ENCODE results near the gene LAMA3. TPM values are rescaled to one million over a fixed set of nuclear protein-coding genes. Genes with fewer than 3 reads are reported as not detected.

LAMA3 gene
- not detected for total RNA-seq
- polyA plus RNA-seq = not detected
- total RNA-seq = 0 to 0.76 (median 0.18) reads per million in 6 experiments

DNA sequence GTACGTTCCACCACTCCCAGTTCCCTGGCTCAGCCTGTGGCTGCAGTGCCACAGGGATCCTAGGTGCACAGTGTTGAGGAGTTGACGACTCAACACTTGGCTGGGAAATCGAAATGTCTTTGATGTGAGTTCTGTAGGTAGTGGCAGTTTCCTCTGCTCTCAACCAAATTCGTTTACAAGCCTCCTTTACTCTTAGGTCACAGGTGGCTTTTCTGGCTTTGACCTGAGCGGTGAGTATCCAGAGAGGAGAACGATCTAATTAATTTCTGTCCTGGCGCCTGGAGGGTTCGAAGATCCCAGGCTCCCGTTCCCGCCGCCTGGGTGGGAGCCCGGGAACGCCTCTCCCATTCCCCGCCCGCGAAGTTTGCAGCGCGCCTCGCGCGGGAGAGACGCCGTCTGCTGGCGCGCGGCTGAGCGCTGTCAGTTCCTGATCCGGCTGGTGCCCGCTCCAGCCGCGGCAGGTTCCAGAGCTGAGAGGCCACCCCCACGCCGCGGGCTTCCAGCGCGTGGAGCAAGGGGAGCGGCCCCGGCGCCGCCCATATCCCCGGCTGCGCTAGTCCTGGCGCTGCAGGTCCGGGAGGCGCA lies at the start of gene LAMA3:
Gene LAMA3 (plus strand): TSS at position 423 of the 585 bp plus-strand sequence. CDS start 231 bp downstream, outside the sequence.
- no peak within 1 kb of the TSS for H3K27ac Mint-ChIP-seq
- DNase-seq = peak in 6 of 10 donors; percentile 13 to 37 (median 32)
- H3K27me3 Mint-ChIP-seq = peaks cover 22 to 44% (median 38%) of the 10 kb centered on the region in 5 donors
- peak within 1 kb of the TSS; percentile 59 to 81 (median 76) for H3K4me3 Mint-ChIP-seq
- H3K36me3 Mint-ChIP-seq = no peaks in the 10 kb centered on the region
- H3K4me1 Mint-ChIP-seq = peaks cover 5 to 12% (median 8%) of the 10 kb centered on the region in 4 donors
- POLR2A ChIA-PET = no interaction called here
- ATAC-seq = peak; percentile 74 to 86
- H3K9me3 Mint-ChIP-seq = peaks cover 0 to 2% (median 0%) of the 10 kb centered on the region in 9 donors

GRCh38 chr18:23640052-23640451 lies 49.2 kb upstream of the LAMA3 start:
- H3K27me3 Mint-ChIP-seq = peaks cover 0 to 1% (median 0%) of the 10 kb centered on the region in 5 donors
- peaks cover 4 to 9% (median 5%) of the 10 kb centered on the region in 4 donors for H3K4me1 Mint-ChIP-seq
- POLR2A ChIA-PET = interaction anchor here (0.6 kb wide), 1 partner anchor 46 kb away, joined by 5 read pairs; no protein-coding TSS in a partner anchor
- peaks cover 0 to 2% (median 0%) of the 10 kb centered on the region in 9 donors for H3K9me3 Mint-ChIP-seq
- H3K27ac Mint-ChIP-seq = peak overlapping the region in 1 of 10 donors; percentile 37
- H3K36me3 Mint-ChIP-seq = no peaks in the 10 kb centered on the region
- DNase-seq = no peak
- no peak for ATAC-seq
- no peak overlapping the region for H3K4me3 Mint-ChIP-seq

- POLR2A ChIA-PET = no interaction called here
- no peak for ATAC-seq
- Mint-ChIP-seq H3K4me3 (no peak overlapping the region), H3K27ac (no peak overlapping the region), H3K27me3 (peaks cover 0 to 1% (median 0%) of the 10 kb centered on the region in 5 donors), H3K4me1 (no peaks in the 10 kb centered on the region), H3K36me3 (no peaks in the 10 kb centered on the region), H3K9me3 (peaks cover 0 to 2% (median 0%) of the 10 kb centered on the region in 9 donors)
- no peak for DNase-seq
Measured at GRCh38 chr18:23641143-23641720, 48.0 kb upstream of the LAMA3 start.

DNA sequence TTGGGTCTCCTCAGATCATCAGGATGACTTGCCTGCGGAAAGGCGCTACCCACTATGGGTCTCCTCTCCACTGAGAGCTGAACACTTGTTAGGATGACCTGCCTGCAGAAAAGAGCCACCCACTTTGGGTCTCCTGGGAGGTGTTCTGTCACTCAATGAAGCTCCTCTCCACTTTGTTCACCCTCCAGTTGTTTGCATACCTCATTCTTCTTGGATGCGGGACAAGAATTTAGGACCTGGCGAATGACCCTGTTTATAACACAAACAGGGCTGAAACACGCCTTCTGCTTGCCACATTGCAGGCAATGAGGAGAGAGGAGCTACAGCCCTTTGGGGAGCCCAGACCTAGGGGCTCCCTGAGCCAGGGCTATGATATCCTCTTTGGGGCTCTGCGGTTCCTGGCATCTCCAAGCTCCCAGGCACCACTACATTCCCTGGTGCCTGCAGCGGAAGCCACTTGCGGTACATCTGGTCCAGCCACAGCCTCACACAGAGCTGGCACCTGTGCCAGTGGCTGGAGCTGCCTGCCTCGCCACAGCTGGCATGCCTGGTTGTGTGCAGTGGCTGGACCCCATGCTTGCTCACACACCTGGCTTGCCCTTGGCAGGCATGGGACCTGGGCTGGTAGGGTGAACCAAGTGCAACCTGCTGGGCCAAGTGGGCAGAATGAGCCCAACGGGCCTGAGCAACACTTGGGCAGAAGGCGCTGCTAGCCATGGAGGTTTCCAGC lies 47.2 kb upstream of the LAMA3 start:
- Mint-ChIP-seq H3K36me3 (no peaks in the 10 kb centered on the region), H3K27me3 (peaks cover 0 to 5% (median 0%) of the 10 kb centered on the region in 5 donors), H3K27ac (no peak overlapping the region), H3K4me3 (no peak overlapping the region), H3K9me3 (peaks cover 0 to 2% (median 0%) of the 10 kb centered on the region in 9 donors), H3K4me1 (no peaks in the 10 kb centered on the region)
- DNase-seq (no peak), ATAC-seq (no peak)
- POLR2A ChIA-PET = no interaction called here

- POLR2A ChIA-PET = no interaction called here
- no peak overlapping the region for H3K27ac Mint-ChIP-seq
- H3K4me3 Mint-ChIP-seq = no peak overlapping the region
- H3K9me3 Mint-ChIP-seq = peaks cover 0 to 2% (median 0%) of the 10 kb centered on the region in 9 donors
- no peak for ATAC-seq
- no peak for DNase-seq
- H3K27me3 Mint-ChIP-seq = peaks cover 0 to 9% (median 6%) of the 10 kb centered on the region in 5 donors
- H3K4me1 Mint-ChIP-seq = no peaks in the 10 kb centered on the region
- no peaks in the 10 kb centered on the region for H3K36me3 Mint-ChIP-seq
Measured at GRCh38 chr18:23643815-23644490, 45.3 kb upstream of the LAMA3 start.

- Mint-ChIP-seq H3K36me3 (no peaks in the 10 kb centered on the region), H3K4me1 (peaks cover 0 to 1% (median 0%) of the 10 kb centered on the region in 4 donors), H3K27me3 (peaks cover 0 to 12% (median 9%) of the 10 kb centered on the region in 5 donors), H3K4me3 (no peak overlapping the region), H3K9me3 (peaks cover 0 to 2% (median 0%) of the 10 kb centered on the region in 9 donors), H3K27ac (no peak overlapping the region)
- DNase-seq (no peak), ATAC-seq (no peak)
- POLR2A ChIA-PET = no interaction called here
Measured at GRCh38 chr18:23645568-23646175, 43.6 kb upstream of the LAMA3 start.

- Mint-ChIP-seq H3K36me3 (no peaks in the 10 kb centered on the region), H3K4me3 (no peak overlapping the region), H3K27ac (no peak overlapping the region), H3K27me3 (peaks cover 0 to 12% (median 9%) of the 10 kb centered on the region in 5 donors), H3K4me1 (peaks cover 0 to 1% (median 0%) of the 10 kb centered on the region in 4 donors), H3K9me3 (peaks cover 0 to 2% (median 0%) of the 10 kb centered on the region in 9 donors)
- no peak for ATAC-seq
- POLR2A ChIA-PET = no interaction called here
- no peak for DNase-seq
Measured at GRCh38 chr18:23646282-23646681, 43.0 kb upstream of the LAMA3 start.

DNA sequence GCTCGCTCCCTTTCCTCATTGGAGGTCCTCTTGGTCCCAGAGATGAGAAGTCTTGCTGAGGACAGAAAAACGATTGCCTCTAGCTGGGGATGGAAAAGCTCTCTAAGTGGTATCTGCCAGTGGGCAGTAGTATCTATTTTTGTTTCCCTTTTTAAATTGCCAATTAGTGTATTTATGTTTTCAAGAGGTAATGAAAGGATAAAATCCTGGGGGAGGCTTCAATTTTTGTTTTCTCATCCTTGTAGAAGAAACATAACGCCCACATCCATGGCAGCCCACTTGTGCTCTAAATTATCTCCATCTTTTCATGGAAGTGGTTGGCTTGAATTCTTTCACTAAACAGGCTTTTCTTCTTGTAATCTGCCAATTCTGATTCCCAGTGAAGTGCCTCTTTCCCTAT lies 40.8 kb upstream of the LAMA3 start:
- POLR2A ChIA-PET = no interaction called here
- Mint-ChIP-seq H3K9me3 (no peaks in the 10 kb centered on the region), H3K4me3 (no peak overlapping the region), H3K27ac (no peak overlapping the region), H3K27me3 (peaks cover 0 to 18% (median 12%) of the 10 kb centered on the region in 5 donors), H3K36me3 (no peaks in the 10 kb centered on the region), H3K4me1 (peaks cover 0 to 1% (median 0%) of the 10 kb centered on the region in 4 donors)
- ATAC-seq (no peak), DNase-seq (no peak)

DNA sequence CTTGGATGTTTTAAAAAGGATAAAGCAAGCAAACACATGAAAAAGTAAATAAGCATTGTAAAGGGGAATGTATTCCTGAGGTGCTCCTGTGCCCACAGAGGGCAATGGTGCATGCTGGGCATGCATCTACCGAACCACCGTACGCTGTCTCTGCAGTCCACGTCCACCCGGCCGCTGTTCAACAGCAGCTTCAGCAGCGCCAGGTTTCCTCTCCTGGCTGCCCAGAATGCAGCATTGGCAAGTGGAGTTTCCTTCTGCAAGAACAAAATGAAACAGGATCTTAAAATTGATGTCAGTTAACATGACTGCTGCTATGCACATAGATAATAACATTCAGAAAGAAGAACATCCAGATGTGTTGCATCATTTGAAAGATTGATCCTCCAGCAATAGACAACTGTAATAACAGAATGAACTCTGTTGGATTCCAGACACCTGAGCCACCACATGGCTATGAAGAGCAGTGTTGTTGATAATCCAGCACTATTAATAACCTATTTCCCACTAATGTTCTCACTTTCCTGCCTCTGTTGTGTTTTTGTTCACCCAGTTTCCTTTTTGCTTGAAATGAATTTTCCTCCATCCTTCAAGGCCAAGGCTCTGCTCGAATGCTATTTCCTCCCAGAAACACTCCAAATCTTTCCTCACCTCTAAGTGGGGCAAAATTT lies 40.2 kb upstream of the LAMA3 start:
- H3K36me3 Mint-ChIP-seq = no peaks in the 10 kb centered on the region
- POLR2A ChIA-PET = interaction anchor here (0.6 kb wide), 1 partner anchor 426 kb away, joined by 5 read pairs; no protein-coding TSS in a partner anchor
- peak overlapping the region in 2 of 10 donors; percentile 17 to 67 for H3K27ac Mint-ChIP-seq
- DNase-seq (no peak), ATAC-seq (no peak)
- H3K9me3 Mint-ChIP-seq = no peaks in the 10 kb centered on the region
- H3K4me1 Mint-ChIP-seq = peaks cover 0 to 1% (median 0%) of the 10 kb centered on the region in 4 donors
- peaks cover 0 to 18% (median 12%) of the 10 kb centered on the region in 5 donors for H3K27me3 Mint-ChIP-seq
- no peak overlapping the region for H3K4me3 Mint-ChIP-seq

DNA sequence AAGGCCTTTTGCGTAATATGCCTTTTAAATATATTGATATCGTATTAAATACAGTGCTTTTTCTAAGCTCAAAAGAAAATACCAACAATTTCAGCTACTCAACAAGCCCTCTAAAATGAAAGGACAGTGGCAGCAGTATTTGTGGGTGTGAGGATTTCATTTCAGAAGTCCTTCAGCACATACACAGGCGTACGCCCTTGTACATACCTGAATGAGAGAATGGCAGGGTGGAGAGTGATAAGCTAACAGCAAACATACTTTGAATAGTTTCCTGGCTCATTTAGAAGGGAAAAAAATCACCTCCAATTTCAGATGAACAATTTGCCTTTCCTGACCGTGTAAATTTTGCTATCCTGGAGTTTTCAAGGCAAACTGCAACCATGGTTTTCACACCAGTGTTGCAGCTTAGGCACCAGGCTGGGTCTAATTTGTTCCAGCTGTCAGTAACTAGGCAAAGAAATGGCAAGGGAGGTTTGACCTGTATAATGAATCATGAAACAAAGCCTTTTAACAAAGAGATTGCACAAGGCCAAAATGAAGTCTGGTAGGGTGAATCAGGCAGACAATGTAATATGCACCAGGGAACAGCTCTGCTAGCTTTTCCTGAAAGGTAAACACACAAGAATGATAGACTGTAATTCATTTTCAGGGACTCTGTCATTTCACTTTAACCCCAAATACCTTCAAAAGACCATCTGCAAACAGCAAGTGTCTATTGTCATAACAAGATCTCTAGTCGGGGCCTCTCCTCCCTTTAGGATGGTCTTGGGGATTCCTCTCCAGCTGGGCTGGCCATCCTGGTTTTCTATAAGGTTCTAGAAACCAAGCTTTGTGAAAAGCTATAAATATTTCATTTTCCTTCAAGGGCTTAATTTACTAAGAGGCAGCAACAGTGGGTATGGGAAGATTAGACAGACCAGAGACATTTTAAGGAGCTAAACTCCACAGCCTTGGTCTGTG lies 38.0 kb upstream of the LAMA3 start:
- peak overlapping the region in 1 of 10 donors; percentile 9 for H3K27ac Mint-ChIP-seq
- no peaks in the 10 kb centered on the region for H3K36me3 Mint-ChIP-seq
- H3K9me3 Mint-ChIP-seq = no peaks in the 10 kb centered on the region
- no peak for DNase-seq
- ATAC-seq = no peak
- peaks cover 0 to 18% (median 12%) of the 10 kb centered on the region in 5 donors for H3K27me3 Mint-ChIP-seq
- POLR2A ChIA-PET = interaction anchor here (0.6 kb wide), 1 partner anchor 42 kb away, joined by 3 read pairs; no protein-coding TSS in a partner anchor
- H3K4me3 Mint-ChIP-seq = no peak overlapping the region
- peaks cover 0 to 1% (median 0%) of the 10 kb centered on the region in 4 donors for H3K4me1 Mint-ChIP-seq

DNA sequence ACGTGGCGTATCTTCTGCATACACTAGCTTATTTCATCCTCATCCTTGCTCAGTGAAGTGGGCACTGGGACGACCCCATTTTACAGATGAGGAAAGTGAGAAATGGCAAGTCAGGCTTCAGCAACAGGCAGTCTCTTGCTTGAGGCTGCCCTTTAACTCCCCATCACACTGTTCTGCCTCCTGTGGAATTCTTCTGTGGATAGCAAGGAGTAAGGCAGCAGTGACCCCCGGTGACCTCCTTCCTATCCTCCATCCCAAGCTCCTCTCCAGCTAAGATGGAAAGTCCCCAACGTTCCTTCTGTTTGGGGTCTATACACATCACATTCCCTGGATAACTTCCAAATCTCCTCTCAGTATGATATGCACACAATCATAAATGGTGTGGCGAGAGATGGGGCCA lies 37.0 kb upstream of the LAMA3 start:
- H3K27ac Mint-ChIP-seq = no peak overlapping the region
- no peak for ATAC-seq
- POLR2A ChIA-PET = no interaction called here

More for the DNA sequence above, 37.0 kb upstream of the LAMA3 start:
- no peak for DNase-seq
- peaks cover 0 to 25% (median 8%) of the 10 kb centered on the region in 5 donors for H3K27me3 Mint-ChIP-seq
- H3K4me3 Mint-ChIP-seq = no peak overlapping the region
- no peaks in the 10 kb centered on the region for H3K9me3 Mint-ChIP-seq
- H3K4me1 Mint-ChIP-seq = peaks cover 0 to 4% (median under 1%) of the 10 kb centered on the region in 4 donors
- H3K36me3 Mint-ChIP-seq = no peaks in the 10 kb centered on the region
